NCI-H2227 (cell line): ENCODE results near the gene OTOF.

Experiments used
- DNase-seq: peaks from one replicate; lab custom pipeline; 2025; ENCODE audit not compliant: unreplicated experiment; lab: John Stamatoyannopoulos, UW

Gene OTOF

DNA sequence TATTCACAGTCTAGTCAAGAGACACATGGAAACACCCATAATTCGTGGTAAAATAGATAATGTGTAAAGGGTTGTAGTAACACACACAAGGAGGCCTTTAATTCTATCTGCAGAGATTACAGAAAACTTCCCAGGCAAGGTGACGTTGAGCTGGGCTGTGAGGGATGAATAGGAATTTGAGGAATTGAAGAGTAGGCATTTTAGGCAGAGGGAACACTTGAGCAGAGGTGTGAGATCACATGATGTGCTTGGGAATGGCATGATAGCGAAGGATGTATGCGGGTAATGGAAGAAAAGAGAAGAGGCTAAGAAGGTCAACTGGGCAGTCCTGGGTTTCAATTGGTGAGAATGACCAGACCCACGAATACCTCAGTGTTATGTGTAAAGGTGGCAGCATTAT, 56.0 kb downstream of the OTOF start:
- DNase-seq = no peak

DNA sequence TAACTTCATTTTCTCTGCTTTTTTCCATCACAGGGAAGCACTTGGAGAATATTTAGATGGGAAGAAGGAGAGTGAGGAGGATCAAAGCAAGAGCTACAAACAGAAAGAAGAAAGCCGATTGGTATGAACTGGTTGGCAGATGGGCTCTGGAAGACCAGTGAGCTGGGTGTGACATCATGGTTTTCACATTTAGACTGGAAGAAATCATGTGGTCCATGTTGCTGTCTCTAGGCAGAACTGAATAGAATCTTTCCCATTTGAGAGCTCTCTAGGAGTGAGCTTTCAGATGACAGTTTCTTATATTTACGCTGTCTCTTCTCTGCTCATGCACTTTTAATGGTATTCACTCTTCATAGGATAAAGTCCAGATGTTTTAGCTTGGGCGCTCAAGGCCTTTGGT, 63.6 kb downstream of the OTOF start:
- DNase-seq = no peak

DNA sequence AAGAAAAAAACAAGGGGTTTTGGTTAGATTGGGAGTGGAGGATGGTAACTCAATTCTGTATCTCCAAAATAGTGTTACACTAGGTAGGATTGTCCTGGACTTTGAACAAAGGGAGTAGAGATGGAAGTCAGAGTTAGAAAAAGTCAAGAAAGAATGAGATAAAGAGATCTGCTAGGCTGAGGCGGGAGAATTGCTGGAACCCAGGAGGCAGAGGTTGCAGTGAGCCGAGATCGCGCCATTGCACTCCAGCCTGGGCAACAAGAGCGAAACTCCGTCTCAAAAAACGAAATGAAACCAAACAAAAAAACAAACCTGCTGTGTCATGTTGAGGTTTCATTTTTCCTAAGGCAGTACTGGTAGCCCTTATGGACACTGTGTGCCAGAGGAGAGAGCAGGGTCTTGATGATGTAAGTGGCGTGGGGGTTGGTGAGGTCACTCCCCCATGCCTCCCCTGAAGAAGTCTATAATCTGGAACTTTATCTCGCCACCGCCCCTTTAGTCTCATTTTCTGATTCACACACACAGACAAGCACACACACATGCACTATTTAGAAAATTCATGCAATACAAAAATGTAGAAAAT, 65.7 kb downstream of the OTOF start:
- DNase-seq = no peak

DNA sequence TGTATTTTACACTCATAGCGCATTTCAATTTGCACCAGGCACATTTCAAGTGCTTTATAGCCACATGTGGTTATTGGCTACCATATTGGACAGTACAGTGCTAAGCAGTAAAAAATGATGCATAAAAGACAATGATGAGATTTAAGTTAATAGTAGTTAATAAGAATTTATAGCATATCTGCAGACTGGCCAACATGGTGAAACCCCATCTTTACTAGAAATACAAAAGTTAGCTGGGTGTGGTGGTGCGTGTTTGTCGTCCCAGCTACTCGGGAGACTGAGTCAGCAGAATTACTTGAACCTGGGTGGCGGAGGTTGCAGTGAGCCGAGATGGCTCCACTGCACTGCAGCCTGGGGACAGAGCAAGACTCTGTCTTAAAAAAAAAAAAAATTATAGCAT, 66.5 kb downstream of the OTOF start:
- no peak for DNase-seq

DNA sequence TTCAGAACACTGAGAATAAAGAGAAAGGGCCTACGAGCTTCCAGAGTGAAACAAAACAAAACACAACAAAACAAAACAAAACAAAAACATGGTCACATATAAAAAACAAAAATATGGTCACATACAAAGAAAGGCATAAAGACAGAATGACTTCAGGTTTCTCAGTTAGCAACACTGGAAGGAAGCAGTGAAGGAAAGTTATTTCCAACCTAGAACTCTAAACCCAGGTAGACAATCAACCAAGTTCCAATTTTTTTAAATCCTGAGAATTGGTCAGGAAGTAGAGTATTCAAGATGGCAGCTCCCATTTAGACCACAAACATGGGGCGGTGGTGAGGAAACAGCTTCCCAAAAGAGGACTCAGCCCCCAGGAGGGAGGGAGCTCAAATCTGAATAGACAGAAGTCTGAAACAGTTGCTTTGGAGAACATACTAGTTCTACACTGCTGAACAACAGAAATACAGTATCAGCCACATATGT, 67.1 kb downstream of the OTOF start:
- no peak for DNase-seq

DNA sequence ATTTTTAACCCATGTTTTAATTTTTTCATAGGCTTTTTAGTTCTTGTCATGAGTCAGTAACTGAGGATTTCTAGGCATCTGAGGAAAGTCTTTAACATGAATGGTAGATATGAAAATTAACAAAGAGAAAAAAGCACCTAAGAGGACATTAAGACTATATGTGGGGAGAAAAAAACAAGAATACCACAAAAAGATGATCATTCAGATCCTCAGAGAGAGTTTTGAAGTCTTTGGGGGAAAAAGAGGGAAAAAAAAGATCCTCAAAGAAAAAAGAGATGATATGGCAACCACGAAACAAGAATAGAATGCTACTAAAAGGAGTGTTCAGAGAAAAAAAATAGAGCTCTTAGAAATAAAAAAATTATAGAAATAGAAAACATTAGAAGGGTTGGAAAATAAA, 68.1 kb downstream of the OTOF start:
- DNase-seq = no peak

DNA sequence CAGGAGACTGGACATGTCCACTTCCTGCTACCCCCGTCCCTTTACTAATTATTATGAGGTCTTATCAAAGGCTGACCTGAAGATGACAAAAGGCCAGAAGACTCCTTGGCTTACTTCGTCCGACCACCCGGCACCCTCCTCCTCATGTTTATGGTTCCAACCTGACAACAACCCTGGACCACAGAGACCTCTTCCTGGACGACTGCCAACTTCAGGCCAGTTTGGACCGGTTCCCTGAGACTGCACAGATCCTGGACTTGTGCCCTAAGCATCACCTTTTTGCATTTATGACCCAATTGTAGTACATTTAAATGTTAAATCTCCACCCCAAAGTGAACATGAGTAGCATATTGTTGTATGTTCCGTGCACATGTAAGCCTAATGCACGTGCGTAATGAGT, 70.4 kb downstream of the OTOF start:
- no peak for DNase-seq
